GM18526 (cell line): ENCODE data around the gene CERS5.

Source experiments
- POLR2A ChIP-seq: IDR thresholded peaks from 3 replicates; pipeline ENCODE4 v1.6.1; 2011; ENCODE audit not compliant: insufficient read length; ENCODE audit errors: extremely low read depth

Gene CERS5, protein sequence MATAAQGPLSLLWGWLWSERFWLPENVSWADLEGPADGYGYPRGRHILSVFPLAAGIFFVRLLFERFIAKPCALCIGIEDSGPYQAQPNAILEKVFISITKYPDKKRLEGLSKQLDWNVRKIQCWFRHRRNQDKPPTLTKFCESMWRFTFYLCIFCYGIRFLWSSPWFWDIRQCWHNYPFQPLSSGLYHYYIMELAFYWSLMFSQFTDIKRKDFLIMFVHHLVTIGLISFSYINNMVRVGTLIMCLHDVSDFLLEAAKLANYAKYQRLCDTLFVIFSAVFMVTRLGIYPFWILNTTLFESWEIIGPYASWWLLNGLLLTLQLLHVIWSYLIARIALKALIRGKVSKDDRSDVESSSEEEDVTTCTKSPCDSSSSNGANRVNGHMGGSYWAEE

DNA sequence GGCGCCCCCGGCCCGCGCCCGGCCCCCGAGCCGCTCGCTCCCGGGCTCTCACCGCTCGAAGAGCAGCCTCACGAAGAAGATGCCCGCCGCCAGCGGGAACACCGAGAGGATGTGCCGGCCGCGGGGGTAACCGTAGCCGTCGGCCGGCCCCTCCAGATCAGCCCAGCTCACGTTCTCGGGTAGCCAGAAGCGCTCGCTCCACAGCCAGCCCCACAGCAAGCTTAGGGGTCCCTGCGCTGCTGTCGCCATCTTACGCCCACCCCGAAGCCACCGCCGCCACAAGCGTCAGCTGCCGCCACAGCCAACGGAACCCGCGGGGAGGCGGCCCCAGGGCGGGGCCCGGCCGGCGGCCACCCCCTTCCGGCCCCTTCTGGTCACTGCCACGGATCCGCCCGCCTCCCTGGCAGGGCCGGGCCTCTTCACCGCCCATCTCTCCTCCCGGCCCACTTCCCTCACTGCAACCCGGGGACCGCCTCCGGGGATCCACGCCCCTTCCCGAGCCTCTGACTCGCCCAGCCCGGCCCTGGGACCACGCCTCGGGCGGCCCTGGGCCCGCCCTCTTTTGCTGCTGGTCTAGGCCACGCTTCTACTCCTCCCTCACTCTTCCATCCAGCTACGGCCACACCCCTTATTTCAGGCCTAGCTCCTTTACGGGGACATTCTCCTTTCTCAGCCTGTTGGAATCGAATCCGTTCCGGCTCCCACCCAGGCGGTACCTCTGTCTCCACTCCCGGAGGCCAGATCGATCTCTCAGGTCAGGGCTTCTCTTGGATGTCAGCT is at the start of gene CERS5:
CERS5 (minus strand) TSS at position 321 of the 780 bp plus-strand sequence; CDS start at position 249, 72 bp downstream.
- peak; percentile 62 for TF ChIP-seq POLR2A

GRCh38 chr12:50215033-50215432 is 47.9 kb upstream of the CERS5 start:
- TF ChIP-seq POLR2A, result no peak

- no peak for TF ChIP-seq POLR2A
These were observed 46.8 kb upstream of the CERS5 start for GRCh38 chr12:50214018-50214417.

DNA sequence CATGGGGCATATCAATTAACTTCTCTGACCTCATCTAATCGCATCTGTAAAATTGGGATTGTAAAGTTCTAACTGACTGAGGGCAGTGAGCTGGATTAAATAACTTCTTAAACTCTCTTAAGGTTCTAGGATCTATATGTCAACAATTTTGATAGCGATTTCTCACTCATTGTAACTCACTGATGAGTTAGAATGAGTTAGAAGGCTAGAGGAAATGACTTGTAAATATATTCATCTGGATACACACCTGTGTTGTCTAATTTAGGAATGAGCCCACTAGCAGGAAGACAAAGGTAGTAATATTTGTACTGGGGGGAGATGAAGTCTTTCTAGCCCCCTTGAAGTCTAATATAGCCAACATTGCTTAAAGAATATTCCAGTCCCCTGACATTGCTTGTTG is 46.3 kb upstream of the CERS5 start:
- no peak for TF ChIP-seq POLR2A

DNA sequence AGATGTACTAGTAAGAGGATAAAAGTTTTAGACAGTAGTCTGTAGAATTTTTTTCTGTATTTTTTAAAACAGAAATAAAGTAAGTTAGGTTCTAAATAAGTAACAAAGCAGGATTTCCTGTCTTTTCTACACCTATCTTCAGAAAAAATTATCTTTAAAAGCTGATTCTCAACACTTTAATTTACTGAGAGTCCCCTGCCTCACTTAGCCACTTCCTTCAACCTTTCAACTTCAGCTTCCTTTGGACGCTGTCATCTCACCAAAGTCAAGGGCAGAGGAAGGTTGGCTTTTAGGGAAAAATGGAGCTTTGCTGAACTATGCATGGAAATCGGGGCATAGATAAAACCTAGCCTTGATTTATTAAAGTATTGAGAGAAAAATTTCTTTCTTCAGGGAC is 44.9 kb upstream of the CERS5 start:
- TF ChIP-seq POLR2A, result no peak

- no peak for TF ChIP-seq POLR2A
These were observed 44.4 kb upstream of the CERS5 start for GRCh38 chr12:50211392-50212070.

DNA sequence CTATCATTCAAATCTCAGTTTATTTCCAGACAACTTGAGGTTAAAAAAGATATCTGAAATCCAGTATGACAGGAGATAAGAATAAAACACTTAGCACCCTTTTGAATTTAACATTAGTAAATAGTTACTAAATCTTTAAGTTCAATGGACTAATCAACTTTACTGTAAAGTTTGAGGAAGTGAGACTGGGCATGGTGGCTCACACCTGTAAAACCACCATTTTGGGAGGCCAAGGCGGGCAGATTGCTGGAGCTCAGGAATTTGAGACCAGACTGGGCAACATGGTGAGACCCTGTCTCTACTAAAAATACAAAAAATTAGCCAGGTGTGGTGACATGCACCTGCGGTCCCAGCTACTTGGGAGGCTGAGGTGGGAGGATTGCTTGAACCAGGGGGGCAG is 40.3 kb upstream of the CERS5 start:
- no peak for TF ChIP-seq POLR2A

DNA sequence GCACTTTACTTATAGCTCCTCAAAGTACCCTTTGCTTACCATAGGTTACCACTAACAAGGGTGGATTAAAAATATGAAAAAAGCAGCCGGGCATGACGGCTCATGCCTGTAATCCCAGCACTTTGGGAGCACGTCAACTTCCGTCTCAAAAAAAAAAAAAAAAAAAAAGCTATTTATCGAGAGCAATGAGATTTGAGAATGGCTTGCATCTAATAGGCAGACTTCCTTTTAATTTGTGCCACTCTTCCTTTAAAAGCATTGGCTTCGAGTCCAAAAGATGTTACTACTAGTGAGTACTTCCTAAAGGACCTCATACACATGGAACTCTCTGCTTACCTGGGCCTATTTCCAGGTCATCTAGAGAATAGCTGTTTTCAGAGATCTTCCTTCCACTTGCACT is 38.5 kb upstream of the CERS5 start:
- no peak for TF ChIP-seq POLR2A

DNA sequence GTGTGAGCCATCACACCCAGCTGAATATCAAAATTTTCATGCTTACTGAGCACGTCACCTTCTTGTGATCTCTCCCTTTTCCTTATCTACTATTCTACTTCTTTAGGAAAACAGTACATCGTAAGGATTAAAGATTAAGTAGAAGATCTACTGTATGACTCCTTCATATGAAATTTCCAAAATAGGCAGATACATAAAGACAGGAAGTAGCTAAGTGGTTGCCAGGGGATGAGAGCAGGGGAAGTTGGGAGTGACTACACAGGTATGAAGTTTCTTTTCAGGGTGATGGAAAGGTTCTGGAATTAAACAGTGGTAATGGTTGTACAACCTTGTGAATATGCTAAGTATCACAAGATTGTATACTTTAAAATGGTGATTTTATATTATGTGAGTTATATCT is 36.5 kb upstream of the CERS5 start:
- no peak for TF ChIP-seq POLR2A

- TF ChIP-seq POLR2A, result no peak
These were observed 34.9 kb upstream of the CERS5 start for GRCh38 chr12:50201987-50202521.

DNA sequence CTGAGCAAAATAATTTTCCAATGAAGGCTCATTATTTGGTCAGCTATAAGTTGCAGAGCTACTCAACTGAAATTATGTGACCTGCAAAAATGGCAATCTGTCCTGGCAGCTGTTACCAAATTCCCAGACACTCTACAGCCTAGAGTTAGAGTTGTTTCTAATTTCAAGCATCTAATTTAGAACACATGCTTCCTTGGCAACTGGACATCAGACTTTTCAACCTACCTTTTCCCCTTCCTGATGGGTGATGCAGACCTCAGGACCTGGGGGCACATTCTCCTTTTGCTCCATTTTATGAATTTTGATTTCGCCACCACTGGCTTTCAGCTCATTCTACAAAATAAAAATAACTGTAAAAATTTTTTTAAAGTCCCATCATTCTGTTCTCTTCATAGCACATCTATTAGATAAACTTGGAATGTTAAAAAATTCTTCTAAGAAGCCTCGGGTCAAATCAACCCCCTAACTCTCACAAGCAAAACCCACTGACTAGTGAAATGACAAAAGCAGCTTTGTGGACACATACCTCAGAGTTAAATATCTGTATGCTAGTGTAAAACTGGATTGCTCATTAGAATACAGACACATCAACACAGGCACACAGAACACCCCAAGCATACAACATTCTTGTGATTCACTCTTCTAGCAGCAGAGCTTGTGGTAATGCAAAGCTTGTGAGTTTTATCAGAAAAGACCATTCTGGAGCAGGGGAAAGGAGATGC is 33.5 kb upstream of the CERS5 start:
- no peak for TF ChIP-seq POLR2A

DNA sequence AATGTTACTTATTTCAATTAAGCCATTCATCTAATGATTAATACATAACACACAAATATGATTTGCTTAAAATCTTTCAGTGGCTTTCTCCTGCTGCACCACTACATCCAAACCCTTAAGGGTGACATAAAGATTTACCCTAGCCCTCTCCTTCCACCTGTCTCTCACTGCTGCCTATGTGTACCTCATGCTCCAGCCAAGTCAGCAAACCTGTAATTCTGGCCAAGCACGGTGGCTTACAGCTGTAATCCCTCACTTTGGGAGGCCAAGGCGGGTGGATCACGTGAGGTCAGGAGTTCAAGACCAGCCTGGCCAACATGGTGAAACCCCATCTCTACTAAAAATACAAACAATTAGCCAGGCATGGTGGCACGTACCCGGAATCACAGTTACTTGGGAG is 31.7 kb upstream of the CERS5 start:
- TF ChIP-seq POLR2A, result no peak

GRCh38 chr12:50197297-50197727 is 30.1 kb upstream of the CERS5 start:
- no peak for TF ChIP-seq POLR2A

- TF ChIP-seq POLR2A, result no peak
These were observed 29.4 kb upstream of the CERS5 start for GRCh38 chr12:50196537-50196936.

- no peak for TF ChIP-seq POLR2A
These were observed 28.7 kb upstream of the CERS5 start for GRCh38 chr12:50195832-50196231.
